DND-41 (cell line): ENCODE measurements around the gene SMARCD2.
"Not testable (repeated sequence)": the region's sequence is repeated elsewhere in the genome, so short reads cannot be mapped to it uniquely, and the experiment has no call there.

Experiments
- ATAC-seq: fragments of 200-7000 bp; cut with Tn5 transposase; 3 replicates; pipeline ENCODE4 v1.9.1; 2021; ENCODE audit warnings: low read depth; ENCODE audit not compliant: insufficient read depth
- DNase-seq: peaks from one replicate; pipeline ENCODE4 v3.0.0-alpha.2; 2020
- H2AFZ ChIP-seq: 2 replicates; pipeline ENCODE4 v1.6.0; 2012; ENCODE audit warnings: low read depth, low read length
- H3K27ac ChIP-seq: 2 replicates; pipeline ENCODE4 v1.5.1; 2012; ENCODE audit warnings: low read length, inconsistent platforms
- H3K27me3 ChIP-seq: fragments of 200-600 bp; sonication (generic); 2 replicates; pipeline ENCODE4 v1.6.0; 2012; ENCODE audit warnings: low read length, mild to moderate bottlenecking, inconsistent platforms; ENCODE audit not compliant: insufficient read depth, poor library complexity
- H3K36me3 ChIP-seq: 2 replicates; pipeline ENCODE4 v1.5.1; 2012; ENCODE audit warnings: low read length, inconsistent platforms; ENCODE audit not compliant: insufficient read depth
- H3K4me1 ChIP-seq: 2 replicates; pipeline ENCODE4 v1.5.1; 2012; ENCODE audit warnings: mild to moderate bottlenecking, low read length; ENCODE audit not compliant: insufficient read depth
- H3K4me2 ChIP-seq: 2 replicates; pipeline ENCODE4 v1.6.0; 2012; ENCODE audit warnings: mild to moderate bottlenecking, moderate library complexity, low read length, inconsistent platforms; ENCODE audit not compliant: insufficient read depth
- H3K4me3 ChIP-seq, 2 experiments: fragments of 200-600 bp in 1 of 2; shearing (Covaris generic) in 1 of 2; 2 replicates each; pipeline ENCODE4 v1.5.1; 2012 to 2016; ENCODE audit warnings: inconsistent platforms in 2 of 2, low read length in 2 of 2, mild to moderate bottlenecking in 2 of 2, low read depth in 1 of 2, moderate library complexity in 1 of 2
- H3K79me2 ChIP-seq: 2 replicates; pipeline ENCODE4 v1.6.0; 2012; ENCODE audit warnings: low read length, inconsistent platforms; ENCODE audit not compliant: insufficient read depth
- H3K9ac ChIP-seq: 2 replicates; pipeline ENCODE4 v1.6.0; 2012; ENCODE audit warnings: low read depth, mild to moderate bottlenecking, inconsistent platforms, low read length, moderate library complexity
- H3K9me3 ChIP-seq: 2 replicates; pipeline ENCODE4 v1.5.1; 2012; ENCODE audit warnings: low read length, moderate library complexity, mild to moderate bottlenecking, inconsistent platforms; ENCODE audit not compliant: insufficient read depth, severe bottlenecking
- H4K20me1 ChIP-seq: 2 replicates; pipeline ENCODE4 v1.6.0; 2012; ENCODE audit warnings: low read length; ENCODE audit not compliant: insufficient read depth
- CTCF ChIP-seq: IDR thresholded peaks from 2 replicates; pipeline ENCODE4 v1.5.1; 2012; ENCODE audit warnings: borderline replicate concordance, low read length, moderate library complexity, mild to moderate bottlenecking; ENCODE audit not compliant: poor library complexity, severe bottlenecking; ENCODE audit errors: extremely low read depth
- EZH2 ChIP-seq: IDR thresholded peaks from 3 replicates; pipeline ENCODE4 v1.6.1; 2012; ENCODE audit warnings: borderline replicate concordance, low read depth, mild to moderate bottlenecking, moderate library complexity, low read length, inconsistent platforms; ENCODE audit not compliant: severe bottlenecking

The SMARCD2 gene

GRCh38 chr17:63842540-63843386 is at the start of gene SMARCD2:
Gene SMARCD2 (minus strand): TSS chr17:63842685. CDS start chr17:63842674, 11 bp downstream.
- Histone ChIP-seq H3K9me3 (no peaks in the 10 kb centered on the region), H3K27me3 (no peaks in the 10 kb centered on the region), H3K4me1 (peaks cover 36% of the 10 kb centered on the region), H3K9ac (peak within 1 kb of the TSS; percentile 94), H4K20me1 (peaks cover 39% of the 10 kb centered on the region), H3K4me3 (peak within 1 kb of the TSS; percentile 81 to 98), H3K79me2 (peaks cover 49% of the 10 kb centered on the region), H2AFZ (peak within 1 kb of the TSS; percentile 91), H3K27ac (peak within 1 kb of the TSS; percentile 96), H3K4me2 (peak within 1 kb of the TSS; percentile 99), H3K36me3 (peaks cover 18% of the 10 kb centered on the region)
- DNase-seq (peak; percentile 99), ATAC-seq (peak; percentile 88)
- TF ChIP-seq EZH2 (no peak), CTCF (no peak)

GRCh38 chr17:63889026-63889848 is 46.8 kb upstream of the SMARCD2 start:
- not testable (repeated sequence) for H3K27ac ChIP-seq, H3K4me2 ChIP-seq, H3K79me2 ChIP-seq, H3K4me3 ChIP-seq, H3K9me3 ChIP-seq, H2AFZ ChIP-seq, H3K36me3 ChIP-seq, H3K27me3 ChIP-seq, H3K4me1 ChIP-seq, H3K9ac ChIP-seq, H4K20me1 ChIP-seq
- DNase-seq = peak; percentile 52
- peak; percentile 61 for TF ChIP-seq CTCF
- peak; percentile 95 for ATAC-seq

- not testable (repeated sequence) for H3K27ac ChIP-seq, H3K36me3 ChIP-seq, H3K27me3 ChIP-seq, H3K9ac ChIP-seq, H3K4me3 ChIP-seq, H3K79me2 ChIP-seq, H3K9me3 ChIP-seq, H2AFZ ChIP-seq, H4K20me1 ChIP-seq, H3K4me1 ChIP-seq, H3K4me2 ChIP-seq, ATAC-seq, DNase-seq
These were observed 42.6 kb upstream of the SMARCD2 start for GRCh38 chr17:63885119-63885518.

- not testable (repeated sequence) for ATAC-seq, DNase-seq, H3K79me2 ChIP-seq
These were observed 40.2 kb upstream of the SMARCD2 start for GRCh38 chr17:63882626-63883126.

More at GRCh38 chr17:63882626-63883126, 40.2 kb upstream of the SMARCD2 start:
- not testable (repeated sequence) for H3K4me2 ChIP-seq, H3K27ac ChIP-seq, H3K9ac ChIP-seq, H3K27me3 ChIP-seq, H3K4me3 ChIP-seq, H2AFZ ChIP-seq, H3K9me3 ChIP-seq, H4K20me1 ChIP-seq, H3K4me1 ChIP-seq, H3K36me3 ChIP-seq
